HepG2 (cell line): ENCODE measurements around the gene FAM222A. TPM values are rescaled to one million over a fixed set of nuclear protein-coding genes. Genes with fewer than 3 reads are reported as not detected.

Experiments used
- ATAC-seq: fragments of 200-7000 bp; cut with Tn5 transposase; 3 replicates; pipeline ENCODE4 v1.9.1; 2020; ENCODE audit warnings: mild to moderate bottlenecking, moderate library complexity
- BruUV-seq: library from RNA; stranded (reverse); fragments of 400-500 nt; replicated peaks from 2 replicates; lab custom pipeline; 2021; lab: Mats Ljungman, UMichigan
- CTCF ChIA-PET: fragments of 300-600 bp; formaldehyde crosslinking; extraction: SDS; loops from one replicate; lab custom pipeline; 2021; ENCODE audit warnings: low total read pairs, inconsistent platforms, low intra/inter-chr PET ratio; lab: Yijun Ruan, JAX
- POLR2A ChIA-PET: fragments of 350-600 bp; sonication (Branson Sonifier 250); formaldehyde crosslinking; loops from one replicate; lab custom pipeline; 2020; ENCODE audit warnings: antibody characterized with exemption, inconsistent platforms; lab: Yijun Ruan, JAX
- DNase-seq: peaks from one replicate; pipeline ENCODE4 v3.0.0-alpha.2; 2015; ENCODE audit warnings: low spot score
- FAIRE-seq: peaks from 3 replicates; lab custom pipeline; 2011; peaks lifted over from hg19 to GRCh38; lab: Jason Lieb, UNC
- H2AFZ ChIP-seq: one replicate; pipeline ENCODE4 v1.6.1; 2011; ENCODE audit warnings: low read length, inconsistent platforms
- H3K27ac ChIP-seq: fragments of 300-600 bp; 3 replicates; pipeline ENCODE4 v1.8.0; 2011; ENCODE audit warnings: mixed run types, mild to moderate bottlenecking, mixed read lengths, low read length, inconsistent platforms; ENCODE audit not compliant: insufficient read depth; ENCODE audit errors: extremely low read length
- H3K27me3 ChIP-seq, 2 experiments: fragments of 200-600 bp in 1 of 2; 2 replicates in 1 of 2; 3 replicates in 1 of 2; pipeline versions ENCODE4 v1.6.0 to v1.8.0; 2011; ENCODE audit warnings: low read length in 2 of 2, mild to moderate bottlenecking in 2 of 2, moderate library complexity in 2 of 2, inconsistent platforms in 1 of 2; ENCODE audit not compliant: insufficient read depth in 2 of 2, control insufficient read depth in 1 of 2
- H3K36me3 ChIP-seq, 2 experiments: fragments of 200-600 bp in 1 of 2; replicated peaks in 1 of 2; 2 replicates in 1 of 2; 3 replicates in 1 of 2; pipeline versions ENCODE4 v1.5.1 to v1.8.0; 2011; ENCODE audit warnings: low read length in 2 of 2, inconsistent platforms in 1 of 2; ENCODE audit not compliant: insufficient read depth in 2 of 2, control insufficient read depth in 1 of 2
- H3K4me1 ChIP-seq: 2 replicates; pipeline ENCODE4 v1.5.1; 2012; ENCODE audit warnings: low read length, inconsistent platforms; ENCODE audit not compliant: insufficient read depth
- H3K4me2 ChIP-seq: 2 replicates; pipeline ENCODE4 v1.6.0; 2011; ENCODE audit warnings: low read depth, low read length, inconsistent platforms
- H3K4me3 ChIP-seq, 3 experiments: fragments of 200-600 bp in 1 of 3; sonication (generic), shearing (Covaris generic) in 1 of 3; replicated peaks in 1 of 3; 2 replicates each; pipeline ENCODE4 v1.5.1; 2011 to 2016; ENCODE audit warnings: low read length in 3 of 3, inconsistent platforms in 2 of 3, low read depth in 2 of 3, mild to moderate bottlenecking in 2 of 3, control low read depth in 1 of 3, mixed read lengths in 1 of 3; ENCODE audit not compliant: insufficient read depth in 1 of 3
- H3K79me2 ChIP-seq: one replicate; pipeline ENCODE4 v1.6.1; 2011; ENCODE audit warnings: low read length, inconsistent platforms; ENCODE audit not compliant: insufficient read depth
- H3K9ac ChIP-seq: 2 replicates; pipeline ENCODE4 v1.6.0; 2011; ENCODE audit warnings: mild to moderate bottlenecking, low read depth, low read length, inconsistent platforms; ENCODE audit not compliant: insufficient read depth
- H3K9me3 ChIP-seq: 2 replicates; pipeline ENCODE4 v1.5.1; 2012; ENCODE audit warnings: mild to moderate bottlenecking, low read length
- H4K20me1 ChIP-seq: 2 replicates; pipeline ENCODE4 v1.6.0; 2011; ENCODE audit warnings: inconsistent platforms, mild to moderate bottlenecking, low read length, moderate library complexity; ENCODE audit not compliant: insufficient read depth
- ETS1 ChIP-seq: sonication (generic); formaldehyde crosslinking; IDR thresholded peaks from 2 replicates; pipeline ENCODE4 v1.4.0; 2020; ENCODE audit warnings: missing genetic modification reagents
- MTA3 ChIP-seq: sonication (generic); formaldehyde crosslinking; IDR thresholded peaks from 2 replicates; pipeline ENCODE4 v1.4.0; 2020; ENCODE audit warnings: missing genetic modification reagents
- WIZ ChIP-seq: sonication (generic); formaldehyde crosslinking; IDR thresholded peaks from 2 replicates; pipeline ENCODE4 v1.5.1; 2020; ENCODE audit warnings: mild to moderate bottlenecking, missing genetic modification reagents
- ZNF251 ChIP-seq: sonication (generic); formaldehyde crosslinking; IDR thresholded peaks from 2 replicates; pipeline ENCODE4 v1.9.0; 2021; ENCODE audit warnings: mild to moderate bottlenecking, missing genetic modification reagents
- ZNF790 ChIP-seq: sonication (generic); formaldehyde crosslinking; IDR thresholded peaks from 2 replicates; pipeline ENCODE4 v1.8.0; 2022; ENCODE audit warnings: missing genetic modification reagents, mild to moderate bottlenecking, borderline replicate concordance
- WGBS: methylation state at CpG from one replicate; pipeline ENCODE4 v1.1.6; 2017; ENCODE audit warnings: low lambda C conversion rate; 5-methylcytosine and 5-hydroxymethylcytosine counted together
- in situ Hi-C: cut with HindIII; loops from 2 replicates; pipeline ENCODE4 v1.10.0; 2017; ENCODE audit warnings: low pct_unique_long_range_greater_than_20kb; ENCODE audit not compliant: extremely low pct_ligation_motif_present
- intact Hi-C: fragments of 100-400 bp; cut with micrococcal nuclease; formaldehyde crosslinking; loops from one replicate; pipeline ENCODE4 v1.10.0; 2022; ENCODE audit not compliant: unreplicated experiment
- polyA plus RNA-seq, 8 experiments: library from polyadenylated mRNA; depleted of rRNA in 3 of 8; stranded (reverse) in 7 of 8; unstranded in 1 of 8; fragments of >200 nt; fragmentation: Illumina TruSeq in 4 of 8; extraction: Trizol in 4 of 8; gene quantifications; 2 replicates each; pipeline versions ENCODE4 v1.2.1 to v1.2.3, GENCODE V29; 2011 to 2016; ENCODE audit warnings: low read depth in 4 of 8, missing spikeins in 1 of 8, mixed read lengths in 1 of 8; ENCODE audit not compliant: insufficient read depth in 1 of 8
- total RNA-seq, 5 experiments: library from RNA; depleted of rRNA; stranded (reverse); fragments of >200 nt; fragmentation: Illumina TruSeq; extraction: Trizol; gene quantifications; 2 replicates each; pipeline ENCODE4 v1.2.3, GENCODE V29; 2016; ENCODE audit warnings: low read depth in 1 of 5
- TF ChIP-seq, protein P1 (sequence below): sonication (generic); formaldehyde crosslinking; conservative IDR thresholded peaks from 2 replicates; pipeline ENCODE4 v1.8.0; 2022; ENCODE audit warnings: mild to moderate bottlenecking, moderate library complexity, missing genetic modification reagents
- TF ChIP-seq, protein P2 (sequence below): sonication (generic); formaldehyde crosslinking; IDR thresholded peaks from 2 replicates; pipeline ENCODE4 v1.5.0; 2020; ENCODE audit warnings: mild to moderate bottlenecking, missing genetic modification reagents, borderline replicate concordance
- TF ChIP-seq, protein P3 (sequence below): IDR thresholded peaks from 2 replicates; pipeline ENCODE4 v1.6.1; 2016; ENCODE audit warnings: mild to moderate bottlenecking

Gene FAM222A
- total and polyA plus RNA-seq, 2 of the 13 experiments (the other 11 are each of a cell fraction or from before 2014, with no cell fraction given): 2.7 to 9.6 TPM

DNA sequence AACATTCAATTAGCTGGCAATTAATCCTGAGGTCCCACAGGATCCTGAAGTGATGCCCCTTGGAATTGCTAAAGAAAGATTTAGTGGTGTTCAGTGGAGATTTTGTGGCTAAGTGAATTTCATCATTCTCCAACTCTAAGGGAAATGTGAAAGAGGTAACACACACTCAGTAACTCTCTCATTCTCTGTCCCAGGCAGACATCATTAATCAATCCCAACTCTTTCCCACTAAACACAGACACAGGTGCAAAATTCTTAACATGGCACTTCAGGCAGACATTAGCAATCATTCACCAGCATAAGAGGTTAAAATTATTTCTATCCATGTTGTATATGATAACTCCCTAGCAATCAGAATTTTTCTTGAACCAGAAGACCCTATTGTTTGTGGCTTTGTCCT lies 79.4 kb downstream of the FAM222A start:
- ChIA-PET POLR2A (no interaction called here), CTCF (no interaction called here)
- no peak overlapping the region for H2AFZ ChIP-seq
- in situ Hi-C loops (no loop called here), intact Hi-C loops (no loop called here)
- H3K4me2 ChIP-seq: no peak overlapping the region
- no peak for TF ChIP-seq ETS1
- TF ChIP-seq, protein P1, sequence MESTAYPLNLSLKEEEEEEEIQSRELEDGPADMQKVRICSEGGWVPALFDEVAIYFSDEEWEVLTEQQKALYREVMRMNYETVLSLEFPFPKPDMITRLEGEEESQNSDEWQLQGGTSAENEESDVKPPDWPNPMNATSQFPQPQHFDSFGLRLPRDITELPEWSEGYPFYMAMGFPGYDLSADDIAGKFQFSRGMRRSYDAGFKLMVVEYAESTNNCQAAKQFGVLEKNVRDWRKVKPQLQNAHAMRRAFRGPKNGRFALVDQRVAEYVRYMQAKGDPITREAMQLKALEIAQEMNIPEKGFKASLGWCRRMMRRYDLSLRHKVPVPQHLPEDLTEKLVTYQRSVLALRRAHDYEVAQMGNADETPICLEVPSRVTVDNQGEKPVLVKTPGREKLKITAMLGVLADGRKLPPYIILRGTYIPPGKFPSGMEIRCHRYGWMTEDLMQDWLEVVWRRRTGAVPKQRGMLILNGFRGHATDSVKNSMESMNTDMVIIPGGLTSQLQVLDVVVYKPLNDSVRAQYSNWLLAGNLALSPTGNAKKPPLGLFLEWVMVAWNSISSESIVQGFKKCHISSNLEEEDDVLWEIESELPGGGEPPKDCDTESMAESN (CRISPR knock-in tag): no peak
- no peaks in the 10 kb centered on the region for H4K20me1 ChIP-seq
- no peak for FAIRE-seq
- H3K27ac ChIP-seq: no peak overlapping the region
- no peaks in the 10 kb centered on the region for H3K79me2 ChIP-seq
- no peaks in the 10 kb centered on the region for H3K4me1 ChIP-seq
- no peak for ATAC-seq
- H3K4me3 ChIP-seq: no peak overlapping the region
- DNase-seq: no peak
- no peaks in the 10 kb centered on the region for H3K9me3 ChIP-seq
- H3K9ac ChIP-seq: no peak overlapping the region
- BruUV-seq: no TSS peak
- H3K27me3 ChIP-seq: peaks cover 0 to 4% of the 10 kb centered on the region in 2 experiments; a peak in 2 of 5 replicates
- H3K36me3 ChIP-seq: no peaks in the 10 kb centered on the region

DNA sequence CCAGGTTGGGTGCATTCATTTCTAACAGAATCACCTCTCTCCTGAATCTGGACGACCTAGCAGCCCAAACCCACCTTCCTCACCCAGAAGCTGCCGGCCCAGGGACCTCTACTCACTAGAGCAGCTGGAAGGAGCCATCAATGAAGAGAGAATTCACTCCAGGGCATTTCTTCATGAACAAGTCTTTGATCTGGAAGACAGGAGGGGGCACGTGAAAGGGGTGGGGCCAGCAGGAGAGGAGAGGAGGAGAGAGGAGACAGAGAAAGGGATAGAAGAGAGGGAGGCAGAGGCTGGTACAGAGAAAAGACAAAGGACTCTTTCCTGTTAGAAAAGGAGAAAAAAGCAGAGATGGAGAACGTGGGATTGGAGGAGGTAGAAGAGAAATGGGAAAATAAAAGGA lies 79.8 kb downstream of the FAM222A start:
- no peak overlapping the region for H3K27ac ChIP-seq
- H3K4me3 ChIP-seq: no peak overlapping the region
- H3K79me2 ChIP-seq: no peaks in the 10 kb centered on the region
- 34% methylated on average over 4 of the region's 4 CpGs for WGBS
- no peak overlapping the region for H3K4me2 ChIP-seq
- no peaks in the 10 kb centered on the region for H3K4me1 ChIP-seq
- ChIA-PET POLR2A (no interaction called here), CTCF (no interaction called here)
- ATAC-seq (no peak), DNase-seq (no peak), FAIRE-seq (no peak)
- in situ Hi-C loops (no loop called here), intact Hi-C loops (no loop called here)
- H4K20me1 ChIP-seq: no peaks in the 10 kb centered on the region
- H3K27me3 ChIP-seq: peaks cover 0 to 4% of the 10 kb centered on the region in 2 experiments; a peak in 2 of 5 replicates
- no peaks in the 10 kb centered on the region for H3K36me3 ChIP-seq
- BruUV-seq: no TSS peak
- no peaks in the 10 kb centered on the region for H3K9me3 ChIP-seq
- H2AFZ ChIP-seq: no peak overlapping the region
- H3K9ac ChIP-seq: no peak overlapping the region
- TF ChIP-seq ZNF251 (CRISPR knock-in tag) (no peak), ZNF790 (no peak), WIZ (no peak), MTA3 (CRISPR knock-in tag) (no peak)
- TF ChIP-seq, protein P2, sequence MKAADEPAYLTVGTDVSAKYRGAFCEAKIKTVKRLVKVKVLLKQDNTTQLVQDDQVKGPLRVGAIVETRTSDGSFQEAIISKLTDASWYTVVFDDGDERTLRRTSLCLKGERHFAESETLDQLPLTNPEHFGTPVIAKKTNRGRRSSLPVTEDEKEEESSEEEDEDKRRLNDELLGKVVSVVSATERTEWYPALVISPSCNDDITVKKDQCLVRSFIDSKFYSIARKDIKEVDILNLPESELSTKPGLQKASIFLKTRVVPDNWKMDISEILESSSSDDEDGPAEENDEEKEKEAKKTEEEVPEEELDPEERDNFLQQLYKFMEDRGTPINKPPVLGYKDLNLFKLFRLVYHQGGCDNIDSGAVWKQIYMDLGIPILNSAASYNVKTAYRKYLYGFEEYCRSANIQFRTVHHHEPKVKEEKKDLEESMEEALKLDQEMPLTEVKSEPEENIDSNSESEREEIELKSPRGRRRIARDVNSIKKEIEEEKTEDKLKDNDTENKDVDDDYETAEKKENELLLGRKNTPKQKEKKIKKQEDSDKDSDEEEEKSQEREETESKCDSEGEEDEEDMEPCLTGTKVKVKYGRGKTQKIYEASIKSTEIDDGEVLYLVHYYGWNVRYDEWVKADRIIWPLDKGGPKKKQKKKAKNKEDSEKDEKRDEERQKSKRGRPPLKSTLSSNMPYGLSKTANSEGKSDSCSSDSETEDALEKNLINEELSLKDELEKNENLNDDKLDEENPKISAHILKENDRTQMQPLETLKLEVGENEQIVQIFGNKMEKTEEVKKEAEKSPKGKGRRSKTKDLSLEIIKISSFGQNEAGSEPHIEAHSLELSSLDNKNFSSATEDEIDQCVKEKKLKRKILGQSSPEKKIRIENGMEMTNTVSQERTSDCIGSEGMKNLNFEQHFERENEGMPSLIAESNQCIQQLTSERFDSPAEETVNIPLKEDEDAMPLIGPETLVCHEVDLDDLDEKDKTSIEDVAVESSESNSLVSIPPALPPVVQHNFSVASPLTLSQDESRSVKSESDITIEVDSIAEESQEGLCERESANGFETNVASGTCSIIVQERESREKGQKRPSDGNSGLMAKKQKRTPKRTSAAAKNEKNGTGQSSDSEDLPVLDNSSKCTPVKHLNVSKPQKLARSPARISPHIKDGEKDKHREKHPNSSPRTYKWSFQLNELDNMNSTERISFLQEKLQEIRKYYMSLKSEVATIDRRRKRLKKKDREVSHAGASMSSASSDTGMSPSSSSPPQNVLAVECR (CRISPR knock-in tag): no peak
- TF ChIP-seq, protein P3, sequence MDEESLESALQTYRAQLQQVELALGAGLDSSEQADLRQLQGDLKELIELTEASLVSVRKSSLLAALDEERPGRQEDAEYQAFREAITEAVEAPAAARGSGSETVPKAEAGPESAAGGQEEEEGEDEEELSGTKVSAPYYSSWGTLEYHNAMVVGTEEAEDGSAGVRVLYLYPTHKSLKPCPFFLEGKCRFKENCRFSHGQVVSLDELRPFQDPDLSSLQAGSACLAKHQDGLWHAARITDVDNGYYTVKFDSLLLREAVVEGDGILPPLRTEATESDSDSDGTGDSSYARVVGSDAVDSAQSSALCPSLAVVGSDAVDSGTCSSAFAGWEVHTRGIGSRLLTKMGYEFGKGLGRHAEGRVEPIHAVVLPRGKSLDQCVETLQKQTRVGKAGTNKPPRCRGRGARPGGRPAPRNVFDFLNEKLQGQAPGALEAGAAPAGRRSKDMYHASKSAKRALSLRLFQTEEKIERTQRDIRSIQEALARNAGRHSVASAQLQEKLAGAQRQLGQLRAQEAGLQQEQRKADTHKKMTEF: no peak
